ENCODE data around the gene ZDHHC9. TPM values are rescaled to one million over a fixed set of nuclear protein-coding genes. Genes with fewer than 3 reads are reported as not detected.
A peak's percentile ranks its signal among the peaks of the same experiment; 100 is the strongest.
"Not testable (repeated sequence)": the region's sequence is repeated elsewhere in the genome, so short reads cannot be mapped to it uniquely, and the experiment has no call there.

Gene ZDHHC9
- total RNA-seq, 2 experiments from 2014 or later: 10.4 to 11.1 TPM

GRCh38 chrX:129851825-129852224 lies 8.1 kb upstream of the ZDHHC9 start:
- H3K4me1 Mint-ChIP-seq (ENCODE audit: low read depth); DNase-seq; POLR2A ChIA-PET; H3K27me3 Mint-ChIP-seq; intact Hi-C loops (cut with micrococcal nuclease); H3K27ac Mint-ChIP-seq; H3K36me3 Mint-ChIP-seq (ENCODE audit: low read depth); CTCF ChIA-PET; ATAC-seq; H3K9me3 Mint-ChIP-seq; H3K4me3 Mint-ChIP-seq: not testable (repeated sequence)

- no peaks in the 10 kb centered on the region for H3K9me3 Mint-ChIP-seq
- no peak for ATAC-seq
- CTCF ChIA-PET: interaction anchor here (0.9 to 1.4 kb wide), 2 partner anchors 60 to 209 kb away, joined by 4 read pairs; partner anchors contain the start of gene UTP14A
- POLR2A ChIA-PET: interaction anchor here (1.6 kb wide), 1 partner anchor 59 kb away, joined by 4 read pairs; the partner anchor contains the start of gene UTP14A
- no peak for DNase-seq
- H3K4me3 Mint-ChIP-seq: no peak overlapping the region
- no peaks in the 10 kb centered on the region for H3K27me3 Mint-ChIP-seq
- H3K27ac Mint-ChIP-seq: no peak overlapping the region
- peaks cover 3% of the 10 kb centered on the region for H3K36me3 Mint-ChIP-seq (ENCODE audit: low read depth)
- peaks cover 26% of the 10 kb centered on the region for H3K4me1 Mint-ChIP-seq (ENCODE audit: low read depth)
- TF ChIP-seq CTCF (IDR thresholded peaks at IDR 0.05): no peak
- intact Hi-C loops (cut with micrococcal nuclease): no loop called here
These were observed 3.0 kb upstream of the ZDHHC9 start for GRCh38 chrX:129846716-129847115.

- ATAC-seq: no peak
- POLR2A ChIA-PET: interaction anchor here (1.6 kb wide), 1 partner anchor 60 kb away, joined by 4 read pairs; the partner anchor contains the start of gene UTP14A
- no peak overlapping the region for H3K4me3 Mint-ChIP-seq
- no peaks in the 10 kb centered on the region for H3K27me3 Mint-ChIP-seq
- H3K36me3 Mint-ChIP-seq (ENCODE audit: low read depth): peaks cover 7% of the 10 kb centered on the region
- intact Hi-C loops (cut with micrococcal nuclease): no loop called here
- DNase-seq: no peak
- no peak for TF ChIP-seq CTCF (IDR thresholded peaks at IDR 0.05)
- H3K27ac Mint-ChIP-seq: no peak overlapping the region
- no peaks in the 10 kb centered on the region for H3K9me3 Mint-ChIP-seq
- H3K4me1 Mint-ChIP-seq (ENCODE audit: low read depth): peaks cover 32% of the 10 kb centered on the region
- CTCF ChIA-PET: interaction anchor here (1.4 kb wide), 1 partner anchor 208 kb away, joined by 4 read pairs; no protein-coding TSS in a partner anchor
These were observed 2.0 kb upstream of the ZDHHC9 start for GRCh38 chrX:129845616-129846190.

- peaks cover 7% of the 10 kb centered on the region for H3K36me3 Mint-ChIP-seq (ENCODE audit: low read depth)
- ATAC-seq (no peak), DNase-seq (no peak)
- no peak for TF ChIP-seq CTCF (IDR thresholded peaks at IDR 0.05)
- intact Hi-C loops (cut with micrococcal nuclease): no loop called here
- no peaks in the 10 kb centered on the region for H3K9me3 Mint-ChIP-seq
- no peaks in the 10 kb centered on the region for H3K27me3 Mint-ChIP-seq
- POLR2A ChIA-PET: interaction anchor here (1.5 kb wide), 1 partner anchor 99 kb away, joined by 4 read pairs; no protein-coding TSS in a partner anchor
- CTCF ChIA-PET: no interaction called here
- peaks cover 34% of the 10 kb centered on the region for H3K4me1 Mint-ChIP-seq (ENCODE audit: low read depth)
- peak overlapping the region; percentile 85 for H3K4me3 Mint-ChIP-seq
- H3K27ac Mint-ChIP-seq: peak overlapping the region; percentile 49
These were observed 552 bp downstream of the ZDHHC9 start for GRCh38 chrX:129843209-129843458.

GRCh38 chrX:129842510-129843208 lies 1.0 kb downstream of the ZDHHC9 start:
- CTCF ChIA-PET: no interaction called here
- ATAC-seq (no peak), DNase-seq (peak; percentile 13)
- peaks cover 7% of the 10 kb centered on the region for H3K36me3 Mint-ChIP-seq (ENCODE audit: low read depth)
- intact Hi-C loops (cut with micrococcal nuclease): no loop called here
- POLR2A ChIA-PET: no interaction called here
- no peaks in the 10 kb centered on the region for H3K9me3 Mint-ChIP-seq
- H3K27me3 Mint-ChIP-seq: no peaks in the 10 kb centered on the region
- H3K4me3 Mint-ChIP-seq: peak overlapping the region; percentile 85
- peak overlapping the region; percentile 49 for H3K27ac Mint-ChIP-seq
- H3K4me1 Mint-ChIP-seq (ENCODE audit: low read depth): peaks cover 34% of the 10 kb centered on the region
- TF ChIP-seq CTCF (IDR thresholded peaks at IDR 0.05): no peak

Measured in activated CD8-positive, alpha-beta T cell treated with anti-CD3 and anti-CD28 coated beads for 36 hours (primary cell).